Osteoblast (primary cell): Measurements from ENCODE around the gene ME3. TPM values are rescaled to one million over a fixed set of nuclear protein-coding genes. Genes with fewer than 3 reads are reported as not detected.

Source experiments
- DNase-seq: peaks from one replicate; pipeline ENCODE4 v3.0.0; 2011; ENCODE audit warnings: low spot score, mixed read lengths; ENCODE audit not compliant: insufficient read length; ENCODE audit errors: missing footprints
- H2AFZ ChIP-seq: 2 replicates; pipeline ENCODE4 v1.6.0; 2011; ENCODE audit warnings: mild to moderate bottlenecking, low read length
- H3K27ac ChIP-seq: 2 replicates; pipeline ENCODE4 v1.5.1; 2011; ENCODE audit warnings: mild to moderate bottlenecking, low read depth, low read length, moderate library complexity
- H3K27me3 ChIP-seq: 2 replicates; pipeline ENCODE4 v1.6.0; 2012; ENCODE audit warnings: mild to moderate bottlenecking, control low read depth, inconsistent platforms, low read length, moderate library complexity; ENCODE audit not compliant: insufficient read depth
- H3K36me3 ChIP-seq: 2 replicates; pipeline ENCODE4 v1.5.1; 2011; ENCODE audit warnings: mild to moderate bottlenecking, low read length, control low read depth, moderate library complexity; ENCODE audit not compliant: insufficient read depth
- H3K4me1 ChIP-seq: 2 replicates; pipeline ENCODE4 v1.5.1; 2011; ENCODE audit warnings: mild to moderate bottlenecking, low read length, control low read depth, moderate library complexity; ENCODE audit not compliant: insufficient read depth
- H3K4me2 ChIP-seq: 2 replicates; pipeline ENCODE4 v1.6.0; 2011; ENCODE audit warnings: mild to moderate bottlenecking, low read length; ENCODE audit not compliant: insufficient read depth
- H3K4me3 ChIP-seq: fragments of 200-600 bp; sonication (generic); 3 replicates; pipeline ENCODE4 v1.5.1; 2012; ENCODE audit warnings: mild to moderate bottlenecking, low read length, inconsistent platforms; ENCODE audit not compliant: insufficient read depth
- H3K79me2 ChIP-seq: 2 replicates; pipeline ENCODE4 v1.6.0; 2012; ENCODE audit warnings: mild to moderate bottlenecking, low read length, control low read depth, inconsistent platforms; ENCODE audit not compliant: insufficient read depth
- H3K9me3 ChIP-seq: 2 replicates; pipeline ENCODE4 v1.5.1; 2011; ENCODE audit warnings: low read depth, low read length, control low read depth
- H4K20me1 ChIP-seq: 2 replicates; pipeline ENCODE4 v1.6.0; 2012; ENCODE audit warnings: mild to moderate bottlenecking, low read length, control low read depth; ENCODE audit not compliant: insufficient read depth
- total RNA-seq: library from RNA; depleted of rRNA; stranded (reverse); fragments of >200 nt; gene quantifications from 2 replicates; pipeline ENCODE4 v1.2.3, GENCODE V29; 2012
- TF ChIP-seq, protein P1 (sequence below): IDR thresholded peaks from 2 replicates; pipeline ENCODE4 v1.5.1; 2011; ENCODE audit warnings: mild to moderate bottlenecking, low read depth, low read length, moderate library complexity; ENCODE audit errors: extremely low read depth

ME3 gene
- total RNA-seq, 1 donor = 70.9 TPM

DNA sequence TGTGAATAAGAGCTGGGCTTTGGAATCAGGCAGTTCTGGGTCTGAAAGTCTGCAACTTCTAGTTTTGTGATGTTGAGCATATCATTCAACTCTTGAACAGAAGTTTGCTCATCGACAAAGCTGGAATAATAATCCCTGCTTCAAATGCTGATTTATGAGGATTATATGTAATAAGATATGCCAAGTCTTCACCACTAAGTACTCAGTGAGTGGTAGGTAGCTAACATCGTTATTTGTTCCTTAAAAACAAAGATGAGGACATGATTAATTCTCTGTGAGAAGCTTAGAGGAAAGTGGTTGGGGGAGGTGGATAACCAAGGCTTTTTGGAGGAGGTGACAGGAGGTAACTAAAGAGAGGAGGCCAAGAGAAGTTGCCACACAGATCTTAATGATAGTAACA lies 96.5 kb downstream of the ME3 start:
- Histone ChIP-seq H3K4me1 (peaks cover 30% of the 10 kb centered on the region), H3K4me3 (no peak overlapping the region), H3K9me3 (no peaks in the 10 kb centered on the region), H4K20me1 (no peaks in the 10 kb centered on the region), H2AFZ (no peak overlapping the region), H3K79me2 (no peaks in the 10 kb centered on the region), H3K27ac (no peak overlapping the region), H3K4me2 (no peak overlapping the region), H3K27me3 (no peaks in the 10 kb centered on the region), H3K36me3 (no peaks in the 10 kb centered on the region)
- TF ChIP-seq, protein P1, sequence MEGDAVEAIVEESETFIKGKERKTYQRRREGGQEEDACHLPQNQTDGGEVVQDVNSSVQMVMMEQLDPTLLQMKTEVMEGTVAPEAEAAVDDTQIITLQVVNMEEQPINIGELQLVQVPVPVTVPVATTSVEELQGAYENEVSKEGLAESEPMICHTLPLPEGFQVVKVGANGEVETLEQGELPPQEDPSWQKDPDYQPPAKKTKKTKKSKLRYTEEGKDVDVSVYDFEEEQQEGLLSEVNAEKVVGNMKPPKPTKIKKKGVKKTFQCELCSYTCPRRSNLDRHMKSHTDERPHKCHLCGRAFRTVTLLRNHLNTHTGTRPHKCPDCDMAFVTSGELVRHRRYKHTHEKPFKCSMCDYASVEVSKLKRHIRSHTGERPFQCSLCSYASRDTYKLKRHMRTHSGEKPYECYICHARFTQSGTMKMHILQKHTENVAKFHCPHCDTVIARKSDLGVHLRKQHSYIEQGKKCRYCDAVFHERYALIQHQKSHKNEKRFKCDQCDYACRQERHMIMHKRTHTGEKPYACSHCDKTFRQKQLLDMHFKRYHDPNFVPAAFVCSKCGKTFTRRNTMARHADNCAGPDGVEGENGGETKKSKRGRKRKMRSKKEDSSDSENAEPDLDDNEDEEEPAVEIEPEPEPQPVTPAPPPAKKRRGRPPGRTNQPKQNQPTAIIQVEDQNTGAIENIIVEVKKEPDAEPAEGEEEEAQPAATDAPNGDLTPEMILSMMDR = no peak
- no peak for DNase-seq

DNA sequence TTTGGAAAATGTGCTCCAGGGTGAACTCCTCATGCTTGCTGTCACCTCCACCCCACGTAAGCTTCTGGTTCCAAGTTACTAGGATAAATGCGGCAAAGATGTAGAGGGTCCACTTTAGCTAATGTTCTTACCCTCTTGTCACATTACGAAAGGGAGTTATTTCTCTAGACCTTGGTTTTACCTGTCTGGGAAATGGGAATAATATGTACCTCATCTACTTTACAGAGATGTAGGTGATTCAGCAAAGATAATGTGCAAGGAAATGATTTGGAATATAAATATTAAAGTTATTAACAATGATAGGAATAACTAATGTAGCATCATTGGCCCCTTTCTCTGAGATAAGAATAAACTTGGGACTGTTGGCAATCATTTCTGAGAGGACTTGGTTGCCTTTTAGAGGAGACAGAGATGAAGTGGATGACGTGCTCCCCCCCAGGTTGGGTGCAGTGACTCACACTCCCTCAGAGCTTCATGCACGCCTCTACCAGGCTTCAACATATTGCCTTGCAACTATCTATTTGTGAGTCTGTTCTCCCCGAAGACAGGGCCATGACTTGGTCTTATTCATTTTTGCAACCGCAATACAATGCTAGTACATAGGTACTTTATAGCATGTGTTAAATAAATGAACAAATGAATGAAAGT lies 97.1 kb downstream of the ME3 start:
- H3K4me3 ChIP-seq = no peak overlapping the region
- no peak overlapping the region for H2AFZ ChIP-seq
- no peaks in the 10 kb centered on the region for H4K20me1 ChIP-seq
- H3K4me2 ChIP-seq = no peak overlapping the region
- H3K4me1 ChIP-seq = peaks cover 30% of the 10 kb centered on the region
- H3K27me3 ChIP-seq = no peaks in the 10 kb centered on the region
- no peaks in the 10 kb centered on the region for H3K9me3 ChIP-seq
- H3K36me3 ChIP-seq = no peaks in the 10 kb centered on the region
- TF ChIP-seq, protein P1 = no peak
- H3K27ac ChIP-seq = no peak overlapping the region
- no peaks in the 10 kb centered on the region for H3K79me2 ChIP-seq
- no peak for DNase-seq

DNA sequence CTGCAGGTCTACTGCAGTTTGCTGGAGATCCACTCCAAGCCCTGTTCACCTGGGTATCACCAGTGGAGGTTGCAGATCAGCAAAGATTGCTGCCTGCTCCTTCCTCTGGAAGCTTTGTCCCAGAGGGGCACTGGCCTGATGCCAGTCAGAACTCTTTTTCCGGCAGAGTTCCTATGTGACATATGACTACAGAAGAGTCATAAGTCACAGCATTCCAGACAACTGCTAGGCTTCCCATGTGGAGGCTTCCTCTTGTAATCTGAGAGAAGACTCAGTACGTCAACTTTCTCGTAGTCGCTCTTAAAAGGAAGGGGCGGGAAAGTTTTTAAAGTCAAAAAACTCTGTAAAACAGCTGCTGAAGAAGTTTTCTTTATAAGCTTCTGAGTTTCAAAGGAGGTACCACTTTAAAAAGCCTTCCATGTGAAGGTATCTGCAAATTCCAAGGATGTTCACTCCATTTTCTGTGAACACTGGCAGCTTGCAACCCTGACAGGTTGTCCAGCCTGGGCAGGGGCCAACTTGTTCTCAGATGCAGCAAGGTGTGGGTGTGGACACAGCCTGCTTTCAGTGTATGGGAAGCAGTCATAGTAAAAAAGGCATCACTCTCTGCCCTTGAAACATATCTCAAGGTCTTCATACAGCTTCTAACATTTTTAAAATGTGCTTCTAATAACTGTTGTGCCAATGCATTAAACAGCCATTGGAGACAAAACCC lies 97.8 kb downstream of the ME3 start:
- TF ChIP-seq, protein P1 = no peak
- H3K9me3 ChIP-seq = no peaks in the 10 kb centered on the region
- H3K36me3 ChIP-seq = no peaks in the 10 kb centered on the region
- DNase-seq = no peak
- peaks cover 30% of the 10 kb centered on the region for H3K4me1 ChIP-seq
- no peak overlapping the region for H3K4me3 ChIP-seq
- no peak overlapping the region for H3K4me2 ChIP-seq
- no peaks in the 10 kb centered on the region for H4K20me1 ChIP-seq
- H3K27ac ChIP-seq = no peak overlapping the region
- H2AFZ ChIP-seq = no peak overlapping the region
- H3K79me2 ChIP-seq = no peaks in the 10 kb centered on the region
- no peaks in the 10 kb centered on the region for H3K27me3 ChIP-seq

DNA sequence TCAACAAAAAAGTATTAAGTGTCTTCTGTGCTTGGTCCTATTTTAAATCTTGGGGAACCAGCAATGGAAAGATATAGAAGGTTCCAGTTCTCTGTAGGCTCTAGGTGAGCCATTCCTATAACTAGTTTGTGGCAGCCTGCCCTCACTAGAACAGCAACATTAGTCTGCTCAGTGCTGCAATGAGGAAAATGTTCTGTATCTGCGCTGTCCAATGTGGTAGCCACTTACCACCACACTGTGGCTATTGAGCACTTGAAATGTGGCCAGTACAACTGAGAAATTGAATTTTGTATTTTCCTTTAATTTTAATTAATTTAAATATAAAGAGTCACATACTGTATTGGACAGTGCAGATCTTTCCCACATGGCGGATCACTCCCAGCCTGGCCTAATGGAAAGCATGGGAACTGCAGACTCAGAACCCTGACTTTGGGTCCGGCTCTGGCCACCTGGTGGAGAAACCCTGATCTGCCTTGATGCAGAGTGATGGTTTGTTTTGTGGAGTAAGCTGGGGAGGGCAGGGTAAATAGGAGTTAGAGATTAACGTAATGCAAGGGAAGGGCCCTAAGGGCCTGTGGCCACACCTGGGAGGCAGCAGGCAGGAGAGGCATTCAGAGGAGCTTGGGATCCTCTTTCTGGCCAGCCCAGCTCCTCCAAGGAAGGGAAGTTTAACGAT lies 101.0 kb downstream of the ME3 start:
- no peak overlapping the region for H3K27ac ChIP-seq
- no peaks in the 10 kb centered on the region for H3K36me3 ChIP-seq
- no peak overlapping the region for H2AFZ ChIP-seq
- H4K20me1 ChIP-seq = peaks cover 2% of the 10 kb centered on the region
- no peaks in the 10 kb centered on the region for H3K79me2 ChIP-seq
- H3K4me2 ChIP-seq = no peak overlapping the region
- peaks cover 21% of the 10 kb centered on the region for H3K4me1 ChIP-seq
- no peak for DNase-seq
- no peaks in the 10 kb centered on the region for H3K27me3 ChIP-seq
- TF ChIP-seq, protein P1 = peak; percentile 57
- no peak overlapping the region for H3K4me3 ChIP-seq
- no peaks in the 10 kb centered on the region for H3K9me3 ChIP-seq
